HL-60 (cell line): ENCODE results near the gene HERPUD2.
"Not testable (repeated sequence)": the region's sequence is repeated elsewhere in the genome, so short reads cannot be mapped to it uniquely, and the experiment has no call there.

ENCODE experiments used
- DNase-seq, 2 experiments: peaks; one replicate each; pipeline ENCODE4 v3.0.0-alpha.2; 2010 to 2020; ENCODE audit warnings: low read depth in 1 of 2, low spot score in 1 of 2
- H3K27ac ChIP-seq: fragments of 250-450 bp; sonication (Bioruptor Pico); replicated peaks from 2 replicates; pipeline ENCODE4 v1.5.1; 2020; ENCODE audit warnings: mild to moderate bottlenecking, moderate library complexity
- H3K27me3 ChIP-seq: fragments of 250-450 bp; sonication (Bioruptor Pico); 2 replicates; pipeline ENCODE4 v1.5.1; 2021; ENCODE audit warnings: mild to moderate bottlenecking, moderate library complexity; ENCODE audit not compliant: insufficient read depth, poor library complexity, severe bottlenecking
- H3K4me3 ChIP-seq: replicated peaks from 2 replicates; pipeline ENCODE4 v1.5.1; 2011; ENCODE audit warnings: mild to moderate bottlenecking, control low read depth, low read length; ENCODE audit not compliant: insufficient read depth
- CTCF ChIP-seq: IDR thresholded peaks from one replicate; pipeline ENCODE4 v1.5.1; 2011; ENCODE audit warnings: low read length, control low read depth, inconsistent platforms; ENCODE audit not compliant: insufficient read depth
- GABPA ChIP-seq: IDR thresholded peaks from 2 replicates; pipeline ENCODE4 v1.6.1; 2012; ENCODE audit warnings: low read depth
- POLR2AphosphoS5 ChIP-seq: IDR thresholded peaks from 2 replicates; pipeline ENCODE4 v1.6.1; 2012; ENCODE audit warnings: low read depth
- SPI1 ChIP-seq: IDR thresholded peaks from 2 replicates; pipeline ENCODE4 v1.6.1; 2012; ENCODE audit warnings: low read depth, mild to moderate bottlenecking, borderline replicate concordance
- TF ChIP-seq, protein P1 (sequence below): IDR thresholded peaks from 2 replicates; pipeline ENCODE4 v1.6.1; 2012; ENCODE audit warnings: low read depth; ENCODE audit not compliant: insufficient replicate concordance

The HERPUD2 gene

DNA sequence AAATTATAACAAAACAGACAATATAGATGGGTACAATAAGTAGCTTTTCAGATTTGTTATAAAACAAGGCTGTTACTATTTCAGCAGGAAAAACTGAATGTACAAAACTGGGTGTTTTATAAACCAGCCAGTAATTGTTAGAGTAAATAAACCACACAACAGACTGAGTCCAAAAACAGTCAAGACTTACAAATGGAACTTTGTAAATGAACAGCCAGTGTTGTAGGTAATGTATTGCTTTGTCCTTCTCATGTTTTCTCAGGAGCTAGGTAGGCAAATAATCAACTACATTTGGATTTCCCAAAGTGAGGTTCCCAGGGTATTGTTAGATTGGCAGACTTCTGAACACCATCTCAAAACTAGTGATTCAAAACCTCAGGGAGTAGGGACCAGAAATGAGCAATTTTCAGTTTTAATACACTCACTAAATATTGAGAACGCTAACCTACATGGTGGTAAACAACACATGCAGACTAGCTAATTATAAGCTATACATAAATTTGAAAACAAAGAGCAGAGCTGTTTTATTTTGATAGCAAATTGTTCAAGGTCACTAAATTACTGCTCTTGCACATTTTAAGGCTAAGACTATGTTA lies 36.2 kb downstream of the HERPUD2 start:
- DNase-seq = no peak
- Histone ChIP-seq H3K27me3 (no peaks in the 10 kb centered on the region), H3K4me3 (no peak overlapping the region), H3K27ac (no peak overlapping the region)
- TF ChIP-seq CTCF (no peak), SPI1 (no peak), POLR2AphosphoS5 (no peak), GABPA (no peak)
- TF ChIP-seq, protein P1, sequence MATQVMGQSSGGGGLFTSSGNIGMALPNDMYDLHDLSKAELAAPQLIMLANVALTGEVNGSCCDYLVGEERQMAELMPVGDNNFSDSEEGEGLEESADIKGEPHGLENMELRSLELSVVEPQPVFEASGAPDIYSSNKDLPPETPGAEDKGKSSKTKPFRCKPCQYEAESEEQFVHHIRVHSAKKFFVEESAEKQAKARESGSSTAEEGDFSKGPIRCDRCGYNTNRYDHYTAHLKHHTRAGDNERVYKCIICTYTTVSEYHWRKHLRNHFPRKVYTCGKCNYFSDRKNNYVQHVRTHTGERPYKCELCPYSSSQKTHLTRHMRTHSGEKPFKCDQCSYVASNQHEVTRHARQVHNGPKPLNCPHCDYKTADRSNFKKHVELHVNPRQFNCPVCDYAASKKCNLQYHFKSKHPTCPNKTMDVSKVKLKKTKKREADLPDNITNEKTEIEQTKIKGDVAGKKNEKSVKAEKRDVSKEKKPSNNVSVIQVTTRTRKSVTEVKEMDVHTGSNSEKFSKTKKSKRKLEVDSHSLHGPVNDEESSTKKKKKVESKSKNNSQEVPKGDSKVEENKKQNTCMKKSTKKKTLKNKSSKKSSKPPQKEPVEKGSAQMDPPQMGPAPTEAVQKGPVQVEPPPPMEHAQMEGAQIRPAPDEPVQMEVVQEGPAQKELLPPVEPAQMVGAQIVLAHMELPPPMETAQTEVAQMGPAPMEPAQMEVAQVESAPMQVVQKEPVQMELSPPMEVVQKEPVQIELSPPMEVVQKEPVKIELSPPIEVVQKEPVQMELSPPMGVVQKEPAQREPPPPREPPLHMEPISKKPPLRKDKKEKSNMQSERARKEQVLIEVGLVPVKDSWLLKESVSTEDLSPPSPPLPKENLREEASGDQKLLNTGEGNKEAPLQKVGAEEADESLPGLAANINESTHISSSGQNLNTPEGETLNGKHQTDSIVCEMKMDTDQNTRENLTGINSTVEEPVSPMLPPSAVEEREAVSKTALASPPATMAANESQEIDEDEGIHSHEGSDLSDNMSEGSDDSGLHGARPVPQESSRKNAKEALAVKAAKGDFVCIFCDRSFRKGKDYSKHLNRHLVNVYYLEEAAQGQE = no peak

- H3K27ac ChIP-seq = no peak overlapping the region
- H3K27me3 ChIP-seq = no peaks in the 10 kb centered on the region
- no peak overlapping the region for H3K4me3 ChIP-seq
- TF ChIP-seq POLR2AphosphoS5 = no peak
- no peak for TF ChIP-seq CTCF
- no peak for TF ChIP-seq SPI1
- TF ChIP-seq, protein P1 = no peak
- TF ChIP-seq GABPA = no peak
- DNase-seq = no peak
Measured at GRCh38 chr7:35657125-35657524, 37.8 kb downstream of the HERPUD2 start.

DNA sequence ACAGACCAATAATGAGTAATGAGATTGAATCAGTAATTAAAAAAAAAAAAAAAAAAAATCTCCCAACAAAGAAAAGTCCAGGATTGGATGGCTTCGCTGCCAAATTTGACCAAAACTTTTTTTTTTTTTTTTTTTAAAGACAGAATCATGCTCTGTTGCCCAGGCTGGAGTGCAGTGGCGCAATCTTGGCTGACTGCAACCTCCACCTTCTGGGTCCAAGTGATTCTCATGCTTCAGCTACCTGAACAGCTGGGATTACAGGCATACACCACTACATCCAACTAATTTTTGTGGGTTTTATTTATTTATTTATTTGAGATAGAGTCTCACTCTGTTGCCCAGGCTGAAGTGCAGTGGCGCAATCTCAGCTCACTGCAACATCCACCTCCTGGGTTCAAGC lies 40.4 kb downstream of the HERPUD2 start:
- H3K4me3 ChIP-seq, DNase-seq, H3K27me3 ChIP-seq, H3K27ac ChIP-seq: not testable (repeated sequence)

- H3K27me3 ChIP-seq = no peaks in the 10 kb centered on the region
- no peak overlapping the region for H3K4me3 ChIP-seq
- TF ChIP-seq, protein P1 = no peak
- TF ChIP-seq POLR2AphosphoS5 = no peak
- TF ChIP-seq SPI1 = no peak
- no peak for DNase-seq
- H3K27ac ChIP-seq = no peak overlapping the region
Measured at GRCh38 chr7:35652124-35652523, 42.8 kb downstream of the HERPUD2 start.
